Measurements from ENCODE around the gene ZCCHC8. TPM values are rescaled to one million over a fixed set of nuclear protein-coding genes. Genes with fewer than 3 reads are reported as not detected.
A peak's percentile ranks its signal among the peaks of the same experiment; 100 is the strongest.
"Not testable (repeated sequence)": the region's sequence is repeated elsewhere in the genome, so short reads cannot be mapped to it uniquely, and the experiment has no call there.

The ZCCHC8 gene
- total RNA-seq, 4 donors from 2014 or later = 12.1 to 23.3 (median 20.5) TPM

DNA sequence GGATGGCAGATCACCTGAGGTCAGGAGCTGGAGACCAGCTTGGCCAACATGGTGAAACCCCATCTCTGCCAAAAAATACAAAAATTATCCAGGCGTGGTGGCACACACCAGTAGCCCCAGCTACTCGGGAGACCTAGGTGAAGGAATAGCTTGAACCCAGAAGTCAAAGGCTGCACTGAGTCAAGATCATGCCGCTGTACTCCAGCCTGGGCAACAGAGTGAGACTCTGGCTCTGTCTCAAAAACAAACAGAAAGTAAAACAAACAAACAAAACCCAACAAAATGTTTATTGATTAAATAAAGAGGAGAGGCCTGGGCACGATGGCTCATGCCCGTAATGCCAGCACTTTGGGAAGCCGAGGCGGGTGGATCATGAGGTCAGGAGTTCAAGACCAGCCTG lies 5.5 kb downstream of the ZCCHC8 start:
- DNase-seq (no peak), ATAC-seq (no peak)
- Histone ChIP-seq H3K27me3 (no peaks in the 10 kb centered on the region), H3K27ac (peak overlapping the region in 1 of 4 donors; percentile 14), H3K4me3 (no peak overlapping the region), H3K9me3 (no peaks in the 10 kb centered on the region), H3K4me1 (peaks cover 21 to 31% of the 10 kb centered on the region in 2 donors), H3K36me3 (peaks cover 0 to 54% of the 10 kb centered on the region in 2 donors)
- intact Hi-C loops (cut with DNase I; ENCODE audit: low total_unique reads) = no loop called here
- in situ Hi-C loops (cut with MboI; ENCODE audit: low sequenced_read_pairs in 4 of 4) = no loop called here
- TF ChIP-seq, protein P1, sequence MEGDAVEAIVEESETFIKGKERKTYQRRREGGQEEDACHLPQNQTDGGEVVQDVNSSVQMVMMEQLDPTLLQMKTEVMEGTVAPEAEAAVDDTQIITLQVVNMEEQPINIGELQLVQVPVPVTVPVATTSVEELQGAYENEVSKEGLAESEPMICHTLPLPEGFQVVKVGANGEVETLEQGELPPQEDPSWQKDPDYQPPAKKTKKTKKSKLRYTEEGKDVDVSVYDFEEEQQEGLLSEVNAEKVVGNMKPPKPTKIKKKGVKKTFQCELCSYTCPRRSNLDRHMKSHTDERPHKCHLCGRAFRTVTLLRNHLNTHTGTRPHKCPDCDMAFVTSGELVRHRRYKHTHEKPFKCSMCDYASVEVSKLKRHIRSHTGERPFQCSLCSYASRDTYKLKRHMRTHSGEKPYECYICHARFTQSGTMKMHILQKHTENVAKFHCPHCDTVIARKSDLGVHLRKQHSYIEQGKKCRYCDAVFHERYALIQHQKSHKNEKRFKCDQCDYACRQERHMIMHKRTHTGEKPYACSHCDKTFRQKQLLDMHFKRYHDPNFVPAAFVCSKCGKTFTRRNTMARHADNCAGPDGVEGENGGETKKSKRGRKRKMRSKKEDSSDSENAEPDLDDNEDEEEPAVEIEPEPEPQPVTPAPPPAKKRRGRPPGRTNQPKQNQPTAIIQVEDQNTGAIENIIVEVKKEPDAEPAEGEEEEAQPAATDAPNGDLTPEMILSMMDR (IDR thresholded peaks at IDR 0.05 in 4 of 5, conservative IDR thresholded peaks at IDR 0.05 in 1 of 5) = no peak
- no peak for TF ChIP-seq POLR2A (IDR thresholded peaks at IDR 0.05)

DNA sequence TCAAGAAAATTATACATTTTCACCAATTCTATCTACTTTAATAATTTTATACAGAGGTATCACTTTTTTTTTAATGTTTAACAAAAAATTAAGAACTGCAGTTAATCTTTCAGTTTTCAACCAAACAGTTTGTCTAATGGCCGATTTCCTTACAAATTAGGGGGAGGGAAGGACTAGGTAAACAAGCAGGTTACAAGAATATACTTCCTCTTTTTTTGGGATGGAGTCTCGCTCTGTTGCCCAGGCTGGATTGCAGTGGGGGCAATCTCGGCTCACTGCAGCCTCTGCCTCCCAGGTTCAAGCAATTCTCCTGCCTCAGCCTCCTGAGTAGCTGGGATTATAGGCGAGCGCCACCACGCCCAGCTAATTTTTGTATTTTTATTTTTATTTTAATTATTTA lies 7.5 kb downstream of the ZCCHC8 start:
- DNase-seq; H3K27me3 ChIP-seq; intact Hi-C loops (cut with DNase I; ENCODE audit: low total_unique reads); H3K27ac ChIP-seq; in situ Hi-C loops (cut with MboI; ENCODE audit: low sequenced_read_pairs in 4 of 4); H3K9me3 ChIP-seq; H3K4me3 ChIP-seq; ATAC-seq: not testable (repeated sequence)
- peaks cover 9 to 16% of the 10 kb centered on the region in 2 donors for H3K4me1 ChIP-seq
- peaks cover 4 to 74% of the 10 kb centered on the region in 2 donors for H3K36me3 ChIP-seq

DNA sequence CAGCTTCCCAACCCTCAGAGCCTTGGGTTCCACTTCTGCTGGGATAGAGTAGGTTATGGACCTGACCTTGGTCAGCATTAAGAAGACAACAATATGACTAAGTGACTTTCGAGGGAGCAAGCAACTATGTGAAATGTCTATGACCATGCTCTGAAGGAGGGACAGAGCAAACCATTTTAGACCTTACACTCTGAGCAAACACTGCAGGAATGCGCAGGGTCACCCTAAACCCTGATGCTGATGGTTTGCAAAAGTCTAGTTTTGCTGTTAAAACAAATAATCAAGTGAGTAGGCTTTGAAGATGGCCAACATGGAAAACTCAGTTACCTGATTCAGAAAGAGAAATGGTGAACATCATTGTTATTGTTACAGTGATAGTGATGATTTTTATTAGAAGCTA lies 8.7 kb downstream of the ZCCHC8 start:
- H3K27ac ChIP-seq = no peak overlapping the region
- H3K36me3 ChIP-seq = peaks cover 8 to 81% of the 10 kb centered on the region in 2 donors
- H3K27me3 ChIP-seq = no peaks in the 10 kb centered on the region
- TF ChIP-seq, protein P1 (IDR thresholded peaks at IDR 0.05 in 4 of 5, conservative IDR thresholded peaks at IDR 0.05 in 1 of 5) = no peak
- no peak for TF ChIP-seq POLR2A (IDR thresholded peaks at IDR 0.05)
- no peak for ATAC-seq
- H3K4me1 ChIP-seq = peaks cover 0 to 6% of the 10 kb centered on the region in 2 donors
- H3K9me3 ChIP-seq = no peaks in the 10 kb centered on the region
- no peak overlapping the region for H3K4me3 ChIP-seq
- intact Hi-C loops (cut with DNase I; ENCODE audit: low total_unique reads) (no loop called here), in situ Hi-C loops (cut with MboI; ENCODE audit: low sequenced_read_pairs in 4 of 4) (no loop called here)
- no peak for DNase-seq

DNA sequence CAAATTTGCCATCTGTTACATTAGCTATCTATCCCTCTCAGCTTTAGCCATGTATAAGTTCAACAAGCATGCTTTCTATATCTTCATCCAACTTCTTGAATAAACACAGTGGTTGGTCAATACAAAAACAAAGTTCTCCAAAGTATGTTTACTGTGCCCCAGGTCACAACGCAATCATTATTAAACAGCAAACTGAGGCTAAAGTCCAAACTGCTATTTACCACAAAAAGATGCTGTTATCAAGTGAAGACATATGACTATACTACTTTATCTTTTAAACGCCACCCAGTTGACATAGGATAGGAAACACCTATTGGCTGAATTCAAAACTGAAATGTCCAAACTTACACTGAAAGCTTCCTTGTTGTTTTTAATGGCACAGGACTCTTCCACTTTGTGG lies 11.7 kb downstream of the ZCCHC8 start:
- intact Hi-C loops (cut with DNase I; ENCODE audit: low total_unique reads) (no loop called here), in situ Hi-C loops (cut with MboI; ENCODE audit: low sequenced_read_pairs in 4 of 4) (no loop called here)
- Histone ChIP-seq H3K27me3 (no peaks in the 10 kb centered on the region), H3K9me3 (no peaks in the 10 kb centered on the region), H3K4me1 (no peaks in the 10 kb centered on the region), H3K27ac (no peak overlapping the region), H3K36me3 (peaks cover 8 to 92% of the 10 kb centered on the region in 2 donors), H3K4me3 (no peak overlapping the region)
- no peak for DNase-seq
- ATAC-seq = no peak
- TF ChIP-seq, protein P1 (IDR thresholded peaks at IDR 0.05 in 4 of 5, conservative IDR thresholded peaks at IDR 0.05 in 1 of 5) = no peak
- TF ChIP-seq POLR2A (IDR thresholded peaks at IDR 0.05) = no peak

DNA sequence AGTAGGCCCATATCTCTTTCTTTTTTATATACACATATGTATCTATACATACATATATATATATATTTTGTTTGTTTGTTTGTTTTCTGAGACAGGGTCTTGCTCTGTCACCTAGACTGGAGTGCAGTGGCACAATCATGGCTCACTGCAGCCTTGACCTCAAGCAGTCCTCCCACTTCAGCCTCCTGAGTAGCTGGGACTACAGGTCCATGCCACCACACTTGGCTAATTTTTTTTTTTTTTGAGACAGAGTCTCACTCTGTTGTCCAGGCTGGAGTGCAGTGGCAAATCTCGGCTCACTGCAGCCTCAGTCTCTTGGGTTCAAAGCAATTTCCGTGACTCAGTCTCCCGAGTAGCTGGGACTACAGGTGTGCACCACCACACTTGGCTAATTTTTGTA lies 12.9 kb downstream of the ZCCHC8 start:
- H3K27ac ChIP-seq; intact Hi-C loops (cut with DNase I; ENCODE audit: low total_unique reads); ATAC-seq; DNase-seq; in situ Hi-C loops (cut with MboI; ENCODE audit: low sequenced_read_pairs in 4 of 4); H3K9me3 ChIP-seq; H3K4me1 ChIP-seq; H3K4me3 ChIP-seq; H3K27me3 ChIP-seq: not testable (repeated sequence)
- peaks cover 8 to 88% of the 10 kb centered on the region in 2 donors for H3K36me3 ChIP-seq

DNA sequence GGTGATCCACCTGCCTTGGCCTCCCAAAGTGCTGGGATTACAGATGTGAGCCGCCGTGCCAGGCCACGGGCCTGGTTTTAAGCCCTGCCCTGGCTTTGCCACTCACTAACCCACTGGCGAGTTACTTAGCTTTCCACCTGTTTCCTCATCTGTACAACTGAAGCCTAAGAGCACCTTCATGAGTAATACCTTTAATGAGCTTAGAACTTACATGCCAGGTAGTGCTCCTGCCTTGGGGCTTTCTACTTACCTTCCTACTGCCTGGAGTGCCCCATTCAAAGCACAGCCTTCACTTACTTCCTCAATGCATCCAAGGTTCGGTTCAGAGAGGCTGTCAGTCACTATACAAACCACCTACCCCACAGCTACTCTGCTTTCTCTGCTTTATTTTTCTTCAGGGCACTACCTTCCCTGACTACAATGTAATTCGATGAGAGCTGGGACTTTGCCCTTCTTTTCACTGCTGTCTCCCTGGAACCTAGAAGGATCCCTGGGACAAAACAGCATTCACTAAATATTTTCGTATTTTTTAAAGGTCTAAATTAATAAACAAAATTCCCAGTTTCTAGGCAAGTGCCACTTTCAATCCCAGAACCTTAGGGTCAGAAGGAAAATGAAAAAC lies 13.8 kb downstream of the ZCCHC8 start:
- intact Hi-C loops (cut with DNase I; ENCODE audit: low total_unique reads) (no loop called here), in situ Hi-C loops (cut with MboI; ENCODE audit: low sequenced_read_pairs in 4 of 4) (no loop called here)
- Histone ChIP-seq H3K27me3 (no peaks in the 10 kb centered on the region), H3K27ac (peak overlapping the region; percentile 8 to 63 (median 46)), H3K36me3 (peaks cover 8 to 88% of the 10 kb centered on the region in 2 donors), H3K4me3 (no peak overlapping the region), H3K4me1 (no peaks in the 10 kb centered on the region), H3K9me3 (no peaks in the 10 kb centered on the region)
- no peak for ATAC-seq
- DNase-seq = no peak
- TF ChIP-seq POLR2A (IDR thresholded peaks at IDR 0.05) = no peak
- TF ChIP-seq, protein P1 (IDR thresholded peaks at IDR 0.05 in 4 of 5, conservative IDR thresholded peaks at IDR 0.05 in 1 of 5) = no peak

DNA sequence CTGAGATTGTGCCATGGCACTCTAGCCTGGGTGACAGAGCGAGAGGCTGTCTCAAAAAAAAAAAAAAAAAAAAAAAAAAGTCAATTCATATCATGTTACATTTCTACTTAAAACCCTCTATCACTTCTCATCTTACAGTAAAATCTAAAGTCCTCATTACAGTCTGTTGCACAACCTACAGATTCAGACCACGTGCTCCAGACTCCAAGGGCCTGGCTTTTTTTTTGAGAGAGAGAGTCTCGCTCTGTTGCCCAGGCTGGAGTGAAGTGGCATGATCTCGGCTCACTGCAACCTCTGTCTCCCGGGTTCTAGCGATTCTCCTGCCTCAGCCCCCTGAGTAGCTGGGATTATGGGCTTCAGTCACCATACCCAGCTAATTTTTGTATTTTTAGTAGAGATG lies 14.4 kb downstream of the ZCCHC8 start:
- in situ Hi-C loops (cut with MboI; ENCODE audit: low sequenced_read_pairs in 4 of 4); H3K9me3 ChIP-seq; intact Hi-C loops (cut with DNase I; ENCODE audit: low total_unique reads); H3K4me3 ChIP-seq; H3K27me3 ChIP-seq; DNase-seq; H3K4me1 ChIP-seq: not testable (repeated sequence)
- H3K36me3 ChIP-seq = peaks cover 8 to 89% of the 10 kb centered on the region in 2 donors
- ATAC-seq = peak; percentile 52 to 89
- peak overlapping the region; percentile 8 to 63 (median 46) for H3K27ac ChIP-seq

DNA sequence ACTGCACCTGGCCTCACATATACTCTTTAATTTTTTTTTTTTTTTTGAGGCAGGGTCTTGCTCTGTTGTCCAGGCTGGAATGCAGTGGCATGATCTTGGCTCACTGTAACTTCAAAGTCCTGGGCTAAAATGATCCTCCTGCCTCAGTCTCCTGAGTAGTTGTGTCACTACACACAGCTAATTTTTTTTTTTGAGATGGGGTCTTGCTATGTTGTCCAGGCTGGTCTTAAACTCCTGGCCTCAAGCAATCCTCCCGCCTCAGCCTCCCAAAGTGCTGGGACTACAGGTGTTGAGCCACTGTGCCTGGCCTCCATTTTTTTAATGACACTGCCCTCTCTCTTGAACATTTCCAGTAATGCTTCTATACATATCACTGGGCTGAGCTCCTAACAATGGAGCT lies 16.3 kb downstream of the ZCCHC8 start:
- H3K27ac ChIP-seq; in situ Hi-C loops (cut with MboI; ENCODE audit: low sequenced_read_pairs in 4 of 4); ATAC-seq; DNase-seq; H3K9me3 ChIP-seq; H3K27me3 ChIP-seq; H3K4me1 ChIP-seq; intact Hi-C loops (cut with DNase I; ENCODE audit: low total_unique reads); H3K4me3 ChIP-seq: not testable (repeated sequence)
- peaks cover 8 to 89% of the 10 kb centered on the region in 2 donors for H3K36me3 ChIP-seq
